Glomerular visceral epithelial cell (primary cell): ENCODE data around the gene SLC49A3.
"Not testable (repeated sequence)": the region's sequence is repeated elsewhere in the genome, so short reads cannot be mapped to it uniquely, and the experiment has no call there.

Experiments used
- DNase-seq: peaks from one replicate; pipeline ENCODE4 v3.0.0-alpha.2; 2016; ENCODE audit errors: extremely low spot score

The SLC49A3 gene

DNA sequence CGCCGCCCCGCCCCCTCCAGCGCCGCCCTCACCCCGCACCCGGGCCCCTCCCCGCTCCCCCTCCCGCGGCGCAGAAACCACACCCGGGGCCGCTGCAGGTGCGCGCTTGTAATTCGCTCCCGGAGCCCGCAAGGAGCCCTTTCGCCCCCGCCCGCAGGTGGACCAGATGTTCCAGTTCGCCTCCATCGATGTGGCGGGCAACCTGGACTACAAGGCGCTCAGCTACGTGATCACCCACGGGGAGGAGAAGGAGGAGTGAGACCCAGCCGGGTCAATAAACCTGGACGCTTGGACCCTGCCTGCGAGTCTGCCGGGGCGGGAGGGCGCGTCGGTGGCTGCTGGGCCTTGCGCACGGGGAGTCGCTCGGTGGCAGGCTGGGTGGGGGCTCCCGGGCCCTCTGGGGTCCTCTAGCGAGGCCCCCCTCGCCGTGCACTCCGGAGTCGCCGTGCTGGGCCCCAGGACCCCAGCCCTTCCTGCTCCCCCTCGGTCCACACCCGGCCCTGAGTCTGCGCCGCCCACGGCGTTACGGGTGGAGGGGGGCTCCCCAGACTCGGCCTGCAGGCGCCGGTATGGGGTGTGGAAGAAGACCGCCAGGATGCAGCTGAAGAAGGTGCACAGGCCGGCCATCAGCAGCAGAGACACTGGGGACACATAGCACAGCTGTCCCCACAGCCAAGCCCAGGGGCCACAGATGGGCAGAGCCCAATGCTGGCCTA lies 7.1 kb downstream of the SLC49A3 start:
- no peak for DNase-seq

DNA sequence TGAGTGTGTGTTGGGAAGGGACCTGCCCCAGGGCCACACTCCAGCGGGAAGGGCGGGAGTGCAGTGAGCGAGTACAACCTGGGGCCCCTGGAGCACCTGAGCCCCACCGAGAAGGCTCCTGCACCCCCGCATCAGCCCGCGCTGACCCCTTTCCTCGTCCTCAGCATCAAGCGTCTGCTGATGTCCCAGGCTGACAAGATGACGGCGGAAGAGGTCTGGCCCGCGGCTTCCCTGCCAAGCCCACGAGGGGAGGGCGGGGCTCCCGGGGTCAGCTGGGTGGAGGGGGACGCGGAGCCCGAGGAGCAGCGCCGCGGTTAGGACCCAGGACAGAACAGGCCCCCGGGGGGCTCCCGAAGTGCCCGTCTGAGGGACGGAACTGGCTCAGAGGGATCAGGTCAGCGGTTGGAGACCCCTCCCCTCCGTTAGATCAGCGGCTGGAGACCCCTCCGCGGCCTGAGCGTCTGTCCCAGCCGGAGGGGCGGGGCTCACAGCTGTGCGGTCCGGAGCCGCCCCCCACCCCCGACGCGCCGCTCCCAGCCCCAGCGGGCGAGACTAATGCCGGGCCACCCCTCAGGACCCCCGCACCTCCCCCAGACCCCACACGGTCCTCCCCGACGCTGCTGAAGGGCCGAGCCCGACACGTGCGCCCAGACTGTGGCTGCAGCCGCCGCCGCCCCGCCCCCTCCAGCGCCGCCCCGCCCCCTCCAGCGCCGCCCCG lies 7.9 kb downstream of the SLC49A3 start:
- no peak for DNase-seq

DNA sequence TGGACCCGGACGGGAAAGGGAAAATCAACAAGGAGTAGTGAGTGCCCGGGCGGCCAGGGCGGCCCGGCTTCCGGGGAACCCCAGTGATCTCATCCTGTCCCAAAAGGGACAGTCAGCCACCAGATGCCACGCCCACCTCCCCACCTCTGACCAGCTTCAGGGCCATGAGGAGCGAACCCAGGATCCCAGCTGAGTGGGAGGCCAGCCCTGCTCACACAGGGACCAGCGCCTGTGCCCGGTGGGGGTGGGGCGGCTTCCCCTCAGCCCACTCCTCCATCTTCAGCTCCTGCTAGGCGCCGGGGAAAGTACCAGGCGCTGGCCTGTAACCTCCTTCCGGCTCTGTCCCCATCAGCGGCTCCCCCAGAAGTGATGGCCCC lies 8.4 kb downstream of the SLC49A3 start:
- DNase-seq: no peak

DNA sequence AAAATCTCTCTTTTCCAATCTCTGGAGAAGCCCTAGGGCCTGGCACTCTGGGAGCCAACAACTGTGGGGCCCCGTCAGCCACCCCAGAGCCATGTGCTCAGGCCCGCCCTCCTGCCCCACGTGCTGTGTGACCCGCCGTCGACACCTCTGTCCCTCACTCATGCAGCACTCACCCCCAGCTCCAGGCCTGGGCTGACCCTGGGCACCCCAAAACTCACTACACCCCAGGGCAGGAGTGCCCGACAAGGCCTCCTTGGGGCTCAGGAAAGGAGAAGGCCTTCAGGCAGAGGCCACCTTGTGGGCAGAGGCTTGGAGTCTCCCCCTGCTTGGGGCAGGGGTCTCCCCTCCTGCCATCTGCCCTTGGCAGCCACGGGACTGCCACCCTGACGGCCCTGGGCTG lies 8.9 kb downstream of the SLC49A3 start:
- no peak for DNase-seq

DNA sequence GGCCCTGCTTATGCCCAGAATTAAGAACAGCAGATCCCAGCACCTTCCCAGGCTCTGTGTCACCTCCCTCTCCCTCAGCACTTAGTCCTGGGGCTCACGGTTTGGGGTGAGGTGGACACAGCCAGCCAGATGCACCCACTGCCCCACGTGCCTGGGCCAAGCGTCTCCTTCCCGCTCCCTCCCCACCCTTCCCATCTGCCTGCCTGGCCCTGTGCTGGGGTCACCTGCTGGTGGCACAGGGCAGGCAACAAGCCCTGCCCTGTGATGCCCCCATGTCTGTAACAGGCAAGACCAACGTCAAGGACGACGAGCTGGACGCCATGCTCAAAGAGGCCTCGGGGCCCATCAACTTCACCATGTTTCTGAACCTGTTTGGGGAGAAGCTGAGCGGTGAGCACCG lies 9.3 kb downstream of the SLC49A3 start:
- DNase-seq: no peak

DNA sequence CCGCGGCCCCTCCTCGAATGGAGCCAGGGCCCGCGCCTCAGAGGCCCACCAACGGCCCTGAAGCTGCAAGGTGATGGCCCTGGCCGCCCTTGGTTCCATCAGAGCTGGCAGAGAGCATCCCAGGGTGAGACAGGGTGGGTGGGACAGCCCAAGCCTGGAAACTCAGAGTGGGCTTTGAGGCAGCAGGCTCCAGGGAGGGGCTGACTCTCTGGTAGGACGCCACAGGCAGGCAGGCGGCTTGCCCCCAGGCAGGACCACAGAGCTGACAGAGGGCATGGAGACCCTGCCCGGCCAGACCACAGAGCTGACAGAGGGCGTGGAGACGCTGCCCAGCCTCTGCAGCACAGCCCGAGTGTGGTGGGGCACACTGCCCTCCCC lies 9.9 kb downstream of the SLC49A3 start:
- DNase-seq: no peak

DNA sequence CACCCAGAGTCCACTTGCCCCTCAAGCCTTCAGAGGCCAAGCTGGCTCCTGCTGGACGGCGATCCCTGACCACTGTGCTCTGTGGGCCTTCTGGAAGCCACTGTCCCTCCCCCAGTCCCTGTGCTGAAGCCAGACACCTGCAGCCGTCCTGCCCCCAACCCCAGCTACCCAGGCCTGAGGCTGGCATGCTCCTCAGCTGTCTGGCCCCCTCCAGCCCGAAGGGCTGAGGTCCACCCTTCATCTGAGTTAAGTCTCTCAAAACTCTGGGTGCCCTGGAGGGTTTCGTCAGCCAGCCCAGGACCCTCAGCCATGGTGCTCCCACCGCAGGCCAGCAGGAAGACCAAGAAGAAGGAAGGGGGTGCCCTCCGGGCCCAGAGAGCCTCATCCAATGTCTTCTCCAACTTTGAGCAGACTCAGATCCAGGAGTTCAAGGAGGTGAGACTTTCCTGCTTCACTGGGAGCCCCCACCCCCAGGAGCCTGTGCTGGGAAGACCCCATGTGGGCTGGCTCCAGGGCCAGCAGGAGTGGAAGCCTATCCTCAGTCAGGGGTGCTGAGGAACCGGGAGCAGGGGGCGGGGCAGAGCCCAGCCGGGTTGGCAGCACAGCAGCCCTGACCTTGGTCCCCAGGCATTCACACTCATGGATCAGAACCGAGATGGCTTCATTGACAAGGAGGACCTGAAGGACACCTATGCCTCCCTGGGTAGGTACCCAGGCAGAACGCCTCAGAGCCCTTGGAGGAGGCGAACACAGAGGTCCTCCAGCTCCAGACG lies 10.4 kb downstream of the SLC49A3 start:
- no peak for DNase-seq

DNA sequence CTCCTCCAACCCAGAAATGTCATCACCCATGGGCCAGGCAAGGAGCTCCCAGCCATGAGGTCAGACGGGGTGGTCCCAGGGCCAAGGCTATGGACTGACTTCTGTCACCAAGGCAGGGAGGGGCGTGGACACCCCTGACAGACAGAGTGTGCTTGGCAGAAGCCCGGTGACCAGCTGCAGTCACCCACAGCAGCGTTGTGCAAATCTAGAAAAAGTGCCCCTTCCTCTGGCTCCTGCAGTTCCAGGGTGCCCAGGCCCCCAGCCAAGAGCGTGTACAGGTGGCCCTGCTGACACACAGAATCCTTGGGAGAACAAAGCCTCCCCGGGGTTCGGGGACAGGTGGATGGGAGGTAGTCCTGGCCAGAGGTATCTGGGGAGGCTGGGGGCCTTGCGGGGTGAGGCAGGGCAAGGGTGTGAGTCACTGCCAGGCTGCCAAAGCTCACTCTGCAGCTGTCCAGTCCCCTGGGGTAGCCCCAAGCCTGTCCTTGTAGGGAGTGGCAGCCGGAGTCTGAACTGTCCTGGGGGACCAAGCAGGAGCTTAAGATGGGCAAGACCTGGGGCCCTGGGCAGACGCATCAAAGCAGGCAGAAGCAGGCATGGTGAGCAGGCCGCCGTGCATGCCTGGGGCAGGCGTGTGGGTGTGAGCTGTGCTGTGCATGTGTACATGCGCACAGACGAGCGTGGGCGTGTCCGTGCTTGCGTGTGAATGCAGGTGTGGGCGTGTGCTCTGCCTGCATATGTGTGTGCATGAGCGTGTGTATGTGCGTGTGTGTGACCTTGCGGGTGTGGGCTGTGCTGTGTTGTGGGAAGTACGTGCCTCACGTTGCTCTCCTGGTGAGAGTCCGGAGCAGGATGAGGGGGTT lies 11.3 kb downstream of the SLC49A3 start:
- DNase-seq: no peak

DNA sequence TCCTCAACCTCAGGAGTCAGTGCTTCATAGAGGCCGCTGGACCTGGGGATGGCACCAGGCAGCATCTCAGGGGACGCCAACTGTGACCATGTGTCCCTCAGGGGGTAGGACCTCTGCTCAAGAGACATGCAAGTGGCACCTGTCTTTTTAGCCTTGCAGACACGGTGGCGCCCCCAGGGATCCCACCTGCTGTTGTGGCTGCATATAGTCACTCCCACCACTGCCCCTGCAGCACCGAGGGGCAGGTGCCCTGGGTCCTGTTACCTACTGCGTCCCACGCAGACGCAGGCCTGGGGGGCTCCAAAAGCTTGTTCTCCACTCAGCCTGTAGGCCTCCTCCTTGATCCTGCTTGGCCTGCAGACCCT lies 12.1 kb downstream of the SLC49A3 start:
- no peak for DNase-seq

DNA sequence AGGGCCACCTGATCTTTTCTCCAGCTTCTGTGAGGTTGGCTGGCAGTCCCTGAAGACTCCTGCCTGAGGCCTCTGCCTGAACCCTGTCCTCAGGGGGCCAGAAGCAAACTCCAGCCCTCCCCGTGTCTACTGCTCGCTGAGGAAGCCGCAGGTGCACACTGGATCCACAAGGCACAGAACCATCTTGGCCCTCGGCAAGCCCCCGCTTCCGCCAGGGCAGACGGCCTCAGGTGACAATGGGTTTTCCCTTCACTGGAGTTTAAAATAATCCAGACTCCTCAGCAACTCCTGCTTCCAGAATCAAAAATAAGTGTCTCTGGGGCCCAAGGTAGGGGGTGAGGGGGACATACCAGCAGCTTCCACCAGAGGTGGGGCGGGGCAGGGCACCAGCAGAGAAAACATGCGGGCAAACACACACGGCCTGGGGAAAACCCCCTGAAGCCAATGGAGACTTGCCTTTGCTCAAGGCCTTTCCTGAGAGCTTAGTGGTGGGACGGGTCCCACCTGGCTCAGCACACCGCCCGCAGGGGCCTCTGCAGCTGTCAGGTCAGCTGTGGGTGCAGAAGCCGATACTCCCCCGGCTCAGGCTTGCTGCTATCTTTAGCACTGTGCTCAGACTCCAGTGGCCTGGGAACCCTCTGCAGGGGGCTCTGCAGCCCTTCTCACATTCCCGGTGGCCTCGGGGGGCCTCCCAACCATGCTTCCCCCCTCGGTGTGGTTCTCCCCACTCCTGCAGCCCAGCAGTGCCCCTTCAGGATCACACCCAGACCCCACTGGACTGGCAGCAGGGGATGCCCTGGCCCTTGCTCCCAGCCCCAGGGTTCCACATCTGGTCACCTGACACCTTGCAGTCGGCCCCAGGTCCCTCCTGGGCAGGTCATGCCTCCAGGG lies 12.7 kb downstream of the SLC49A3 start:
- no peak for DNase-seq

DNA sequence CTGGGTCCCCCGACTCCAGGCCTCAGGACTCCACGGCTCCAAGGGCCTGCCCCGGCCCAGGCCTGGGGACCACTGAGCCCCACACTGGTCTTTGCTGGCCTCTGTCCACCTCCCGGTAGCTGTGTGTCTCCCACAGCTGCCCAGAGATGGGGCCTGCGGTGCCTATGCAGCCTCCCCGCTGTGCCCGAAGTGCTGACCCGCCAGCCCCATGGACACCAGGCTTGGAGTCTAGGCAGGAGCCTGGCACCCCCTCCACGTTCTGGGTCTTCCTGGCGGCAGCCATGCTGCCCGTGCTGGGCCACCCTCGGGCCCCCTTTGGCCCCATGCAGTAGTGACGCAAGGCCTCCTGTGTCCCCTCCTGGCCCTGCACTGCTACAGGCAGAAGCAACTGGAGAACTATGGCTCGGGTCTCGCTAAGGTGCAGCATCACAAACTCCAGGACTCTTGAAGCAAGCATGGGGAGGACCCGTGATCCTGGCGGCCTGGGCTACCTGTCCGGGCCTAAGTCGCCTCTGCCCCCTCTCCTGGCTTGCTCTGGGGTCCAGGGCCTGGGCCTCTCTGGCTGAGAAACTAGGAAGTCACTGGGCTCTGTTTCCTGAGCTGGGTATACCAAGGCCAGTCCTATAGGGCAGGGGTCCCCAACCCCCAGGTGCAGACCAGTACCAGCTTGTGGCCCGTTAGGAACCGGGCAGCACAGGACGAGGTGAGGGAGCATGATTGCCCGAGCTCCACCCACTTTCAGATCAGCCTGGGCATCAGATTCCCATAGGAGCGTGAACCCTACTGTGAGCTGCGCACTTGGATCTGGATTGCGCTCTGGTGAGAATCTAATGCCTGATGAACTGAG lies 13.7 kb downstream of the SLC49A3 start:
- DNase-seq: no peak

DNA sequence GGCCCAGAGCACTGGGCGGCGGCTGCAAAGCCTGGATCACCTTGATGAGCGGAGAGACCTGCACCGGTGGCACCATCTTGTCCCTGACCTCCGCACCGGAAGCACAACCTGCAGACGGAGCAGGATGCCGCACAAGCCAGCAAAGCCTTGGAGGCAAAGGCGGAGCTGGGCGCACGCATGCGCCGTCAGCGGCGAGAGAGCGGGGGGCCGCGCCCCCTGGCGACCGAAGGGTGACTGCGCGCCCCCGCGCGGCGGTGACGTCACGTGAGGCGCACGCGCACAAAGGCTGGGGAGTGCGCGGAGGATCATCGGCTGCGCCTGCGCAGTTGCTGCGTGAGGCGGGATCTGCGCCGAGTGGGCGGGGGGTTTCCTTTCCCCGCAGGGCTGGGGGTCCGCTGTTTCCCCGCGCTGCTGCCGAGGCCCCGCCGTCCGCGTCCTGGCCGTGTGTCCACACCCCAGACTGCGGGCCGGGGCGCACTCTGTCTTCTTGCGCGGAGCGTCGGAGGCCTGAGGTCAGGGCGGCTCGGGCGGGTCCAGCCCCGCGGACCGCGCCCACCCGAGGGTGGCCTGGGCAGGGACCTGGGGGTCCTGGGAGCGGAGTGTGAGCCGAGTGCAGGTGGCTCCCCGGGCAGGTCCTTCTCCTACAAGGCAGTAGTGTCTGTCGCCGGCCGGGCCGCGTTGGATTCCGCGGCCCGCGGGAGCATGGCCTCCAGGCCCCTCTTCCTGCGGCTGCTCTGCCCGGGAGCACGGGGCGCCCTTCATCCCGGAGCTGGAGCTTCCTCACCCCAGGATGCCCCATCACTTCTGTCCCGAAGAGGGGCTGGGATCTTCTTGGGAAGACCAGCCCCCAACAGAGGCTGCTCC lies 14.5 kb downstream of the SLC49A3 start, which contains the start of the genes ATP5ME and MYL5:
ATP5ME (minus strand) TSS at position 105 of the 864 bp plus-strand sequence; CDS start at position 76, 29 bp downstream.
MYL5 (plus strand) TSS at position 371 of the 864 bp plus-strand sequence. CDS start 3,485 bp downstream, outside the sequence.
- DNase-seq: peak; percentile 97

DNA sequence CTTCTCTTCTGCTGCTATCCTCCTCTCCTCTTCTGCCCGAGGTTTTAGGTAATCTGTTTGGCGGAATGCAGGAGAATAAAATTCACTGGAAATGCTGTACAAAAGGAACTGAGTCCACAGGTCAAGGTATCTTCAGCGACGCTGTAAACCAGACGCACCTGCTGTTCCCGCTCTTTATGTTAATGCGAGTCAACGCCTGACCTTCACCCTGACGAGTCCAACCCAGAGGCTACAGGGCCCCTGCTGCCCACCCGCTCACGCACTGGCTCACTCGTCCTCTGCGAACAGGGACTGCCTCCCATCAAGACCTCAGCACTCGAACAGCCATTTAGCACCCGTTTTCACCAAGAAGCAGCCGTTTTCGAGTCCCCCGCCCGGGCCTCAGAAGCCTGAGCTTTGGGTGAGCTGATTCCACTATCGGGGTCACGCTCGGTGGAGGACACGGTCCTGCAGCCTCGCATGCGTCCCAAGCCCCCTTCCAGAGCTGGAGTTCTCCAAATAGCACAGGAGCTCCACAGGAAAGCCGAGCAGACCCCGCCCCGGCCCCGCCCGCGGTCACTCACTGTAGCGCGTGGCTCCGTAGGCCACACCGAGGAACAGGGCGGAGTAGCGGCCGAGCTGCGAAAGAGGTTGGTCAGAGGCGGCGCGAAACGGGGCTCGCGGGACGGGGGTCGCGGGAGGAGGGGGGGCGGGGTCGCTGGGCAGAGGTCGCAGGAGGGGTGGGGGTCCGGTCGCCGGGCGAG lies 15.4 kb downstream of the SLC49A3 start:
- no peak for DNase-seq

DNA sequence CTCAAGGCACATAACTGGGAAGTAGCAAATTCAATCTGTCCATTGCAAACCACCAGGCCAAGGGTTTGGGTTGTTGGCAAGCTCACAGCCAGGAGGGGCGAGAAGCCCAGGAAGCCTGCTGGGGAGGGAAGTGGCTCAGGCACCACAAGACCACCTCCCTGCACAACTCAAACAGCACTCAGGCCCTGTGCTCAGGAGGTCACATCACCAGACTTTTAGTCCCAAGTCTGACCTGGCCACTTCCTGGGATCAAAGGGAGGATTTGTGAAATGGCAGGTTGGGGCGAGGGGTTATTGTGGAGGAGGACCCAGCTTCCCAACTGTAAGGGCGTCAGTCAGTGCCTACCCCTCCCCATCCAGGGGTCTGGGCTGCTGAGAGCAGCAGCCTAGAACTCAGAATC lies 17.2 kb downstream of the SLC49A3 start:
- DNase-seq: no peak

DNA sequence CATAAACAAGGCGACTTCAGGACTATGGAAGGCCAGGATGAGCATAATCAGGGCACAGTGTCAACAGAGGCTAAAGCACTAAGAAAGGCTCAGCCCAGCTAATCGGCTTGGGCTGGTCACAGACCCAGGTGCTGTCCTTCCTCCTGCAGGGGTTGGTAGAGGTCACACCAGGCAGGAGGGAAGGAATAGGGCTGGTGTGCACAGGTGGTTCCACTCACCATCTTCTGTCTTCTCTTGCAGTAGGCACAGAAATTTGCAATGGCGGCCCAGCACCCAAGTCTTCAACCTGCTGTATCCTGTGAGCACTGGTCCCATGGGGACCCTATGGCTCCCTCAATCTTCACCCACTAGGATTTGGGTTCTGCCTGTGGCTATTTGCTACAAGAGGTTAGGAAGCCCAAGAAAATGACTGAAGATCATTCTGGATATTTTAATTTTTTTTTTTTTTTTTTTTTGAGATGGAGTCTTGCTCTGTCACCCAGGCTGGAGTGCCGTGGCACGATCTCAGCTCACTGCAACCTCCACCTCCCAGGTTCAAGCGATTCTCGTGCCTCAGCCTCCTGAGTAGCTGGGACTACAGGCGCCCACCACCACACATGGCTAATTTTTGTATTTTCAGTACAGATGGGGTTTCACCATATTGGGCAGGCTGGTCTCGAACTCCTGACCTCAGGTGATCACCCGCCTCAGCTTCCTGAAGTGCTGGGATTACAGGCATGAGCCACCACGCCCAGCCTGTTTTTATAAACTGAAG lies 19.0 kb downstream of the SLC49A3 start:
- not testable (repeated sequence) for DNase-seq

DNA sequence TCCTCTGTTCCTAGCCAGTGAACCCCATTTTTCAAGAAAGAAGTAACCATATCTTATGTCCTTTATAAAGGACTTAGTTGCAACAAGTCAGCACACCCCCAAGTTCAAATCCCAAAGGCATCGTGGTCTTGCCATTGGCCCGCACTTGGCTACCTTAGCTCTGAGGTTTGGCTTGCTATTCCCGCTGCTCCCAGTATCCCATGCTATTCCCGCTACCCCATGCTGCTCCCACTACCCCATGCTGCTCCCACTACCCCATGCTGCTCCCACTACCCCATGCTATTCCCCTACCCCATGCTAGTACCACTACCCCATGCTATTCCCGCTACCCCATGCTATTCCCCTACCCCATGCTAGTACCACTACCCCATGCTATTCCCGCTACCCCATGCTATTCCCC lies 20.7 kb downstream of the SLC49A3 start:
- not testable (repeated sequence) for DNase-seq

DNA sequence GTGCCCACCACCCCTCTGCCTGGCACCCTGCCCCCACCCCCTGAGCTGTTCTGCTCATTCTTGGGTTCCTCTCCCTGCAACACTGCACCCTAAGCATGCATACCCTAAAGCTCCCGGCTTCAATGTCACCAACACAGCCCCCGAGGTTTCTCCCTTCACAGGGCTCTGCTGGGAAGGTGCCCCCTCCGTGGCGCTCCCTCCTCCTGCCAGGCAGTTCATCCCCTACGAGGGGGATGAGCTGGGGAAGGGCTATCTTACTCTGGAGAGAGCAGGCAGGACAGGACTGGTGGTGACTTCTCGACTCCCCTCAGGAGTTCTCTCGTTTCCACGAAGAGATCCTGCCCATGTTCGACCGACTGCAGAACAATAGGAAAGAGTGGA lies 21.4 kb downstream of the SLC49A3 start:
- DNase-seq: no peak
